ENCODE measurements around the gene HYKK. TPM values are rescaled to one million over a fixed set of nuclear protein-coding genes. Genes with fewer than 3 reads are reported as not detected.
A peak's percentile ranks its signal among the peaks of the same experiment; 100 is the strongest.
"Not testable (repeated sequence)": the region's sequence is repeated elsewhere in the genome, so short reads cannot be mapped to it uniquely, and the experiment has no call there.

Gene HYKK
- total RNA-seq, 1 donor from 2014 or later: 4.4 TPM

DNA sequence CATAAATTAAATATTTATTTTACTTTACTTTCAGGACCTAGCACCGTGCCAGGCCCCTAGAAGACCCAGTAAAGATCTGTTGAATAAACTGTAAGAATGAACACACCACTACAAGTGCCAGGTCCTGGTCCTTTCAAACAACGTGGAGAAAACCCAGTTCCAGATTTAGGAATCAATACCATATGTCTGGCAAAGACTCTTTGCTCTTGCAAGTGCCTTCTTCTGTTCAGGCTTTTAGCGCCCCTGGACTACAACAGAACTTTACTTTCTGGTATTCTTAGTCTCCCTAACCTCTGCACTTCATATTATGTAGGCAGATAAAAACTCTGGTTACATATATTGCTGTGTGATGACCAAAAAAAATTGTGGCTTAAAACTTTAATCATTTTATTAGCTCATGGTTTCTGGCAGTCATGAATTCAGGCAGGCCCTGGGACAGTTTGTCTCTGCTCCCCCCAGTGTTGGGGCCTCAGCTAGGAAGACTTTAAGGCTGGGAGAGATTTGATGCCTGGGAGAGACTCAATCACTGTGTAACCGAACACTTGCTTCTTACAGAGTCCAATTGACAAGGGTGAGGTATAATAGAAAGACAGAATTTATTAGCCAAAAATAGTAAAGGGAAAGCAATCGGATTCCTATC, 30.0 kb downstream of the HYKK start:
- DNase-seq (ENCODE audit: missing footprints) (no peak), ATAC-seq (no peak)
- intact Hi-C loops (cut with DNase I): no loop called here

GRCh38 chr15:78538358-78538757, 31.0 kb downstream of the HYKK start:
- DNase-seq (ENCODE audit: missing footprints) (no peak), ATAC-seq (no peak)
- intact Hi-C loops (cut with DNase I): no loop called here

GRCh38 chr15:78539464-78540140, 32.2 kb downstream of the HYKK start:
- intact Hi-C loops (cut with DNase I): loop anchor here (5.0 kb wide), 1 partner anchor 32 kb away; the partner anchor contains the start of gene HYKK
- DNase-seq (ENCODE audit: missing footprints); ATAC-seq: not testable (repeated sequence)

DNA sequence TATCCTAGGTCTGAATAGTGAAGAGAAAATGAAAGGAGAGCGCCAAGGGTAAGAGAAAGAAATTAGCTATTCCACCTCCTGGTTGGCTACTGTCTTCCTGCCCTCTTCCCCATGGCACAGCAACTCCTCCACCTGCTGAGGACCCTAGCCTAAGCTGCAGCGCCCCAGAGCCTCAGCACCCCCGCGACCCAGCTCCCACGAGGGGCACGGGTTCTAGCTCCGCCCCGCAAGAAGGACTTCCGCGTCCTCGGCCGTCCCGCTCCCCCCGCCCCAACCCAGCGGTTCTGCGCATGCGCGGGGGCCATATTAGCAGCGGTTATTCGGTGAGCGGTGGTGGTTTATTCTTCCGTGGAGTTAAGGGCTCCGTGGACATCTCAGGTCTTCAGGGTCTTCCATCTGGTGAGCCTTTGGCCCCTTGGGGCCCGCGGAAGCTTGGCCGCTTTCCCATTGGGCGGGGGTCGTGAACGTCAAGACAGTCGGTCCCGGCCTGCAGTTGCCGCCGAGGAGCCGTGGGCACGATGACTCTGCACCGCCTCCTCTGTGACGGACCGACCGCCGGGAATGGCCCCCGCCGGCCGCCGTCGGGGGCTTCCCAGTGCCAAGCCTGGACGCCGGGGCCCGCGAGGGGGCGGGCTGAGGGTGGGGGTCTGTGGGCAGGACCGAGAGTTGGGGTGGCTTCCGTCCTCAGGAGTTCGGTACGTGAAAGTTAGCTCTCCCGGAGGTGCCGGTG, 32.9 kb downstream of the HYKK start, which contains the start of gene PSMA4:
Gene PSMA4, plus strand, starts transcription at position 304 of the 730 bp plus-strand sequence. CDS start 1,484 bp downstream, outside the sequence.
- peak; percentile 96 for DNase-seq (ENCODE audit: missing footprints)
- intact Hi-C loops (cut with DNase I): loop anchor here (5.0 kb wide), 1 partner anchor 33 kb away; the partner anchor contains the start of gene HYKK
- ATAC-seq: peak; percentile 94

DNA sequence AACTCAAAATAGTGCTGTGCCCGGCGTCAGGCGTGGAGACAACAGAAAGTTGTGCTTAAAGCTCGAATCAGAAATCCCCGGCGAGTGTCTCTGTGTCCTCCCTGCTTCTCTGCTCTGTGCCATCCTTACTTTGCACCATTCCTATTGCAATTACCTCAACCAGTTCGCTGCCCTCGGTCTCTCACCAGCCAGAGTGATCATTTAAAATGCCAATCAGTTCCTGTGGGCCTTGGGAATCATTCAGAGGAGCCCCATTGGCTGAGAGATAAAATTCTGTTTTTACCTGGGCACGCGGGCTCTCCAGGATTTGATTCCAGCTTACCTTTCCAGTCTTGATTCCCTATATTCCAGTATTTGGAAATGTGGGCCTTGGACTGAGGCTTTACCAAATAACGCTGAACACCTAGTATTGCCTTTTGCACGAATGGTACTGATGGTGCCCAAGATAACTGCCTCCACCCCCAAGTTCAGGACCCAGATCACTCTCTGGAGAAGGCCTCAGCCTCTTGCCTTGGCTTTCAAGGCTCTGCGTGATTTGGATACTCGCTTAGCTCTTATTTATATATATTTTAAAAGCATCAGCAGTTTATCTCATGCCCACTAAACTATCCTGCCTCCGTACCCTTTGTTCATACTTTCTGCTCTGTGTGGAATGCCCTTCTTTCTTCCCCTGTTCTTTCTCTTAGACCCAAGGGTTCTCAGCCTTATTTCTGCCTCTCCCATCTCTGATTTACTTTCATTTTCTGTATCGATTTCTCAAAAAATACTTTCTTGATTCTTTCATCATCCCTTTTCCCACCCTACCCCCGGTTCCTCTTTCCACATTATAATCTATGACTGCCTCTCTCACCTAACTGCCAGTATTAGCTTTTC, 33.7 kb downstream of the HYKK start:
- ATAC-seq (no peak), DNase-seq (ENCODE audit: missing footprints) (no peak)
- intact Hi-C loops (cut with DNase I): loop anchor here (5.0 kb wide), 1 partner anchor 34 kb away; the partner anchor contains the start of gene HYKK

DNA sequence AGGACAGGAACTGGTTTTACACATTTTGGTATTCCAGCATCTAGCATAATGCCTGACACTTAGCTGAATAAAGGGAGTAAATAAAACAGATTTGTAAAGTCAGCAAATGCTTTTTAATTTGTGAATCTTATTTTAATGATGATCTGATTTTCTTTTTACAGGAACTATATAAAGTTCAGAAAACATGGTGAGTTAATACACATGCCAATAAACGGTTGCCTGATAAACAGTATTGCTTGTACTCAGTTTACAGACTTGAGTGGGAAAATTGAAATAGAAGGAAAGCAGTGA, 34.3 kb downstream of the HYKK start:
- intact Hi-C loops (cut with DNase I): loop anchor here (5.0 kb wide), 1 partner anchor 34 kb away; the partner anchor contains the start of gene HYKK
- DNase-seq (ENCODE audit: missing footprints) (no peak), ATAC-seq (no peak)

DNA sequence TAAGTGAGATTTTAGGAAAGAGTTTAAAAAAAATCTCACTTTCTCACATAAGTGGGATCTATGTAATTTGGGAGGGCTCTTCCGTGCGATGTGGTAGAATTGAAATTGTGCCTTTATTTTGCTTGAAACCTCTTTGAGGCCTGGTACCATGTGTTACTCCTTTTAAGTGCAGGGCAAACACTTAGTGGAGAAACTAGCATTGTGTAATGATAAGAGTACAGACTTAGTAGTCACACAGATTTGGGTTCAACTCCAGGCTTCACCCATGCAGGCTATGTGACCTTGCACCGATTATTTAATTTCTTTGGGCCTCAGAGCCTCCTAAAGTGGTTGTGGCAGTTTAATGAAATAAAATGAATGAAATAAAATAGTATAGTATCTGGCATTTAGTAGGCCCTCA, 35.3 kb downstream of the HYKK start:
- ATAC-seq: no peak
- intact Hi-C loops (cut with DNase I): loop anchor here (5.0 kb wide), 1 partner anchor 35 kb away; the partner anchor contains the start of gene HYKK

DNA sequence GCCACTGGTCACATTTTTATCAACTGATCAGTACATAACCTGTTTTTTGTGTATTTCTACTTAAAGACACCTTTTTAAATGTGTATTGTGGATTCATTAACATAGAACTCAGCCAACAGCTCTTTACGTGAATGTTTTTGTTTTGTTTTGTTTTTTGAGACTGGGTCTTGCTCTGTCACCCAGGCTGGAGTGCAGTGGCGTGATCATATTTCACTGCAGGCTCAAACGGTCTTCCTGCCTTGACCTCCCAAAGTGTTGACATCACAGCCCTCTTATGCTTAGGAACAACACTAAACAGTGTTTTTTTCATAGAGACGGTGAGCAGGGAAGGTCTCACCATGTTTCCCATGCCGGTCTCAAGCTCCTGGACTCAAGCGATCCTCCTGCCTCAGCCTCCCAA, 42.8 kb downstream of the HYKK start:
- ATAC-seq: no peak
- intact Hi-C loops (cut with DNase I): no loop called here
- DNase-seq (ENCODE audit: missing footprints): no peak

More for the DNA sequence above, 35.3 kb downstream of the HYKK start:
- DNase-seq (ENCODE audit: missing footprints): no peak

DNA sequence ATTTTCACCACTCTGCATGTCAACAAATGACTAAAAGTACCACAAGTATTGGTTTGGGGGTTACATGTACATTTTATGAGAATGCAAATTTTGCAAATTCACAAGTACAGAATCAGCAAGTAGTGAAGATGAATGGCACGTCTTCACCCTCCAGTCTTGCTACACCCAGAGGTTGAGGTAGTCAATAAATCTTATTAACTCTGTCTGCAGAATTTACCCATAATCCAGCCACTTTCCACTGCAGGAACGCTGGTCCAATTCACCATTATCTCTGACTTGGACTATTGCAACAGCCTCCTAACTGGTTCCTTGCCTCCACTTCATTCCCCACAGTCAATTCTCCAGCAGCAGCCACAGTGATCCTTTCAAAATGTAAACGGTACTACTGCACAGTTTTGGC, 43.4 kb downstream of the HYKK start:
- no peak for ATAC-seq
- no peak for DNase-seq (ENCODE audit: missing footprints)
- intact Hi-C loops (cut with DNase I): no loop called here

GRCh38 chr15:78551902-78552301, 44.5 kb downstream of the HYKK start:
- DNase-seq (ENCODE audit: missing footprints) (no peak), ATAC-seq (no peak)
- intact Hi-C loops (cut with DNase I): no loop called here

DNA sequence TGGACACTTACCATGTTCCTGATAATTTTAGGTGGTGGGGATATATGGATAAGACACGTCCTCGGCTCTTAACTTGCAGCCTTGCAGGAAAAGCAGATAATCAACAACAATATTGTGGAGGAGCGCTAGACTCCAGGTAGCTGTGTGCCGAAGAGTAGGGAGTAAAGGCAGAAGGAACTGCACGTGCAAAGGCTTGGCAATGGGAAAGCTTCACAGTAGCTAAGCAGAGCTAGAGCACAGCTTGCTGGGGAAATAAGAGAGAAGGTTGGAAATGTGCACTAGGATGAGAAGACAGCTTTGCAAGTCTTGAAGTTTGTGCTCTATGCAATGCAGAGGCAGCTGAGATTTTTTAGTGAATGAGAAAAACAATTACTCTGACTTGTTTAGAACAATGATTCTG, 45.2 kb downstream of the HYKK start:
- intact Hi-C loops (cut with DNase I): no loop called here
- DNase-seq (ENCODE audit: missing footprints) (no peak), ATAC-seq (no peak)

DNA sequence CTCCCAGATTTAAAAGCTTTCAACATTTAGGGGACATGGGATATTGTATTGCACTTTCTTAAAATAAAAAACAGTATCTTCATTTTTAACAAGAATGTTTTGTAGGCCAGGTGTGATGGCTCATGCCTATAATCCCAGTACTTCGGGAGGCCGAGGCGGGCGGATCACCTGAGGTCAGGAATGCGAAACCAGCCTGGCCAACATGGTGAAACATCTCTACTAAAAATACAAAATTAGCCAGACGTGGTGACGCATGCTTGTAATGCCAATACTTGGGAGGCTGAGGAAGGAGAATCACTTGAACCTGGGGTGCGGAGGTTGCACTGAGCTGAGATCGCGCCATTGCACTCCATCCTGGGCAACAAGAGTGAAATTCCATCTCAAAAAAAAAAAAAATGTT, 52.8 kb downstream of the HYKK start:
- intact Hi-C loops (cut with DNase I); ATAC-seq; DNase-seq (ENCODE audit: missing footprints): not testable (repeated sequence)

GRCh38 chr15:78561490-78561889, 54.1 kb downstream of the HYKK start:
- DNase-seq (ENCODE audit: missing footprints) (no peak), ATAC-seq (no peak)
- intact Hi-C loops (cut with DNase I): no loop called here

GRCh38 chr15:78563092-78563491, 55.7 kb downstream of the HYKK start:
- ATAC-seq (no peak), DNase-seq (ENCODE audit: missing footprints) (no peak)
- intact Hi-C loops (cut with DNase I): no loop called here

DNA sequence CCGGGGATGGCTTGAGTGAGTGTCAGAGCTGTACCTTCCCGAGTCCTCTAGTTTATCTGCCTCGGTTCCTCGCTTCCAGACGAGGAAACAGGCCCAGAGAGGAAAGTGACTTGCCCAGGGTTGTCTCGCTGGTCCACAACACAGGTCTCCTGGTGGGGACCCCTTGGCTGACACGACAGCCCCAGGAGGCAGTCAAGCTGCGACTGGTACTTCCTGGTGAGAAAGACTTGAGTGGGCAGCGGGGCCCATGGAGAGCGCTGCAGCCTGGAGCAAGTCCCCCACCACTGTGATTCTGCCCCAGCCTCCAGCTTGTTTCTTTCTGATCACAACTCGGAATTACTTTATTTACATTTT, 57.3 kb downstream of the HYKK start:
- ATAC-seq (no peak), DNase-seq (ENCODE audit: missing footprints) (peak; percentile 67)
- intact Hi-C loops (cut with DNase I): no loop called here

DNA sequence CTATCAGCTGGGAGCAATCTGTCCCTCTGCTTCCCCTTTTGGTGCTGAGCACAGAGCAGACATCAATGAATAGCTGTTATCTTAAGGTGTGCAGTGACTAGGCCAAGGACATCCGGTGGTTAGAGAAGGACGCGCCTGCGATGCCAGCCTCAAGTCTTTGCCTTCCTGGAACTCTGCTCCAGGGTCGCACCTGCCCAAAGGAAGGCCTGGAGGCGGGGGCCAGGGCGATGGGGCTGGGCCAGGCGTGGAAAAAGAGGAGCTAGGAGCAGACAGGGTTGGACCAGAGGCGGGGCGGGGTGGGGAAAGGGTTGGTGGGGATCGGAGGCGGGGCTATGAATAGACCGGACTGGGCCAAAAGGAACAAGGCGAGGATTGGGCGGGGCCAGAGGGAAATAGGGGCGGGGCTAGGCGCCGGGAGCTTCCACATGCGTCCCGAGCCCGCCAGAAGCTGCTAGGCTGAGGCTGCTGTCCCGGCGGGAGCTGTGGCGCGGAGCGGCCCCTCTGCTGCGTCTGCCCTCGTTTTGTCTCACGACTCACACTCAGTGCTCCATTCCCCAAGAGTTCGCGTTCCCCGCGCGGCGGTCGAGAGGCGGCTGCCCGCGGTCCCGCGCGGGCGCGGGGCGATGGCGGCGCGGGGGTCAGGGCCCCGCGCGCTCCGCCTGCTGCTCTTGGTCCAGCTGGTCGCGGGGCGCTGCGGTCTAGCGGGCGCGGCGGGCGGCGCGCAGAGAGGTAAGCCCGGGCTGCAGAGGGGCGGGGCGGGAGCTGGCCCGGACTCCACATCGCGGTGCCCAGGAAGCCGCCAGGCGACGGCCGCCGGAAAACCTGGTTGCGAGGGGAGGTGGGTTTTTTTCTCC, 57.9 kb downstream of the HYKK start, which contains the start of gene CHRNA5:
Gene CHRNA5, plus strand, starts transcription at position 424 of the 854 bp plus-strand sequence. Its CDS starts 200 bp downstream, at position 624.
- peak; percentile 98 for ATAC-seq
- peak; percentile 90 for DNase-seq (ENCODE audit: missing footprints)
- intact Hi-C loops (cut with DNase I): no loop called here

DNA sequence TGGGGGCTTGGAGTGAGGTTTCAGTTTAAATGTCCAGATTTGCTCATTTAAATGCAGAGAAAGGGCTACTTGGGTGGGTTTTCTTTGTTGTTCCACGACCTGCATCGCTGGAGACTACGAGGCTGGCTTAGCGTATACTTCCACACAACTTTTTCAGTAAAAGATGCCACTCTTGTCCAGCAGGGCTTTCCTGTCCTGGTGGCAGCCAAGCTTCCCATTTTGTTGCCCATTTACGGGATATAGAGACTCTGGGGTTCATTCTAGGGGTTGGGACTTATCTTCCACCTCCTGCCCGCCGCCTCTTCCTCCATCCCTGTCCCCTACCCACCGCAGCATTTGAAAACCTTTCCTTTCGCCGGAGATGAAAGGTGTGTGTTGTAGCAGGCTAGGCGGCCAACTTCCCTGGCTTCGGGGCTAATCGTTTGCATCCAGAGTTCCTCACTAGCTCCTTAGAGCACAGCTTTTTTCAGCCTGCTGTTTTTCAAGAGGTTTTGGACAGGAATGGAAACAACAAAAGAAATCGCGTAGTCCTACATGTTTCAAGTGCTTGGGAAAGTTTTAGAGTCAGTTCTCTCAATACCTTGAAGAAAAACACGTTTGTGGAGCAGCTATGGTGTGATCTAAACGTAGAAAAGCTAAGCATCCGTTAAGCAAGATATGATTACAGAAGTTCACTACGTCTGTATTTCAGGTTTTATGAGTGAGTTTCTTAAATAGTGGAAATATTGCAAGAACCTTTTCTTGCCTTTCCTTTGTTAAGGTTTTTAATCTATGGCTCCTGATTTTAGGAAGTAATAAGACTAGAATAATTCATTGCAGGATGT, 58.8 kb downstream of the HYKK start:
- ATAC-seq: no peak
- no peak for DNase-seq (ENCODE audit: missing footprints)
- intact Hi-C loops (cut with DNase I): no loop called here

Data from Right ventricle myocardium inferior (tissue), 1 donor.